Measurements from ENCODE around the gene ARRDC4.

DNA sequence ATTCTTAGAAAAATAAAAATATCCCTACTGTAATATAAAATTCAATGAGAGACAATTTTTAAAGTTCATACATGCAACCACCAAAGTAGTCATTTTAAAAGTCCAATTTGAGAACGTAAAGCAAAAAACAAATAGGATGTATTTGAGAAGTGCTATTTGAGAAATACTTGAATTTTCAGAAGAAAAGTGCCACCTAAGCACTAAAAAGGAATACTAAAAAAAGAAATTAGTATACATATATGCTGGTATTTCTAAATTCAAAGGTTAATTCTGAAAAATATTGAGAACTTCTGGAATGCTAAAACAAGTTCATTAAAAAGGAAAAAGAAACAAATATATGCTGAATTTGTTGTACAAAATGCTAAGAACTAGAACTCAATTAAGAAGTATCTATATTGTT is 29.2 kb upstream of the ARRDC4 start:
- TF ChIP-seq, protein P1, sequence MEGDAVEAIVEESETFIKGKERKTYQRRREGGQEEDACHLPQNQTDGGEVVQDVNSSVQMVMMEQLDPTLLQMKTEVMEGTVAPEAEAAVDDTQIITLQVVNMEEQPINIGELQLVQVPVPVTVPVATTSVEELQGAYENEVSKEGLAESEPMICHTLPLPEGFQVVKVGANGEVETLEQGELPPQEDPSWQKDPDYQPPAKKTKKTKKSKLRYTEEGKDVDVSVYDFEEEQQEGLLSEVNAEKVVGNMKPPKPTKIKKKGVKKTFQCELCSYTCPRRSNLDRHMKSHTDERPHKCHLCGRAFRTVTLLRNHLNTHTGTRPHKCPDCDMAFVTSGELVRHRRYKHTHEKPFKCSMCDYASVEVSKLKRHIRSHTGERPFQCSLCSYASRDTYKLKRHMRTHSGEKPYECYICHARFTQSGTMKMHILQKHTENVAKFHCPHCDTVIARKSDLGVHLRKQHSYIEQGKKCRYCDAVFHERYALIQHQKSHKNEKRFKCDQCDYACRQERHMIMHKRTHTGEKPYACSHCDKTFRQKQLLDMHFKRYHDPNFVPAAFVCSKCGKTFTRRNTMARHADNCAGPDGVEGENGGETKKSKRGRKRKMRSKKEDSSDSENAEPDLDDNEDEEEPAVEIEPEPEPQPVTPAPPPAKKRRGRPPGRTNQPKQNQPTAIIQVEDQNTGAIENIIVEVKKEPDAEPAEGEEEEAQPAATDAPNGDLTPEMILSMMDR (IDR thresholded peaks at IDR 0.05): no peak
- TF ChIP-seq POLR2A (IDR thresholded peaks at IDR 0.05): no peak
